NOMO-1 treated with dmso at 0.1 percent for 144 hours (cell line): ENCODE data around the gene CLSTN2.

Experiments used
- DNase-seq: peaks from one replicate; lab custom pipeline; 2025; ENCODE audit not compliant: unreplicated experiment; lab: John Stamatoyannopoulos, UW

Gene CLSTN2

DNA sequence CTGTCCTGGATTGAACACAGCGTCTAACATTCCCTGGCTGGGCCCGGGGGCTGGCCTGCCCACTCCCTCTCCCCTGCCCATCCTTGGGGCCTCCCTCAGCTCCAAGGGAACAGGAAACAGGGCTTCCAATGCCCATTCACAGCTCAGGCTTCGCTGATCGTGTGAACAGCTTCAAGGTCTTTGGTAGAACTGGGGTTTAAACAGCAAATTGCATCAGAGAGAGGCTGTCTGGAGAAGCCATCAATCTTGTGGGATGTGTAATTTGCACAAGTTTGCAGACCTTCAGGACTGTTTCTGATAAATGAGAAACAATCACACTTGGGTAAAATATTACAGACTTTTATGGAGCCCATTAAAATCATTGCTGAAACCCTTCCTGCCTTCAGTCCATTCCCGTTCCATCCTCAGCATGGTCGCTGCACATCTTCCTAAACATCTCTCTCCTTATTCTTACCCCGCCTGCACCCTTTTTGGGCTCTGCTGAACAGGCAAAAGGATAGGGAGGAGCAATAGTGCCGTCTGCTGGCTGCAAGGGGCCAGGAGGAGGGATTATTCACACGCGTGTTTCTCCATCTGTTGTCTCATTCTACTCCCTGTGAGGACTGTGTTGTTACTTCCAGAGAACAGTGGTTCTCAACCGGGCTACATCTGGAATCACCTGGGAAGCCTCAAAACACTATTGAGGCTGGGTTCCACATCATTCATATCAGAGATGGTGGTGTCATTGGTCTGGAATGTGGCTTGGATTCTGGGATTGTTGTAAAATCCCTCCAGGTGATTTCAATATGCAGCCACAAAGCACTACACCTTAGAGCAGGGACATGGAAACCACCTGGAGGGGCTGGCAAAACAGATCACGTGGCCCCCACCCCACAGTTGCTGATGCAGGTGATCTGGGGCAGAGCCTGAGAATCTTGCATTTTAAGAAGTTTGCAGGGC, 116.3 kb downstream of the CLSTN2 start:
- DNase-seq = peak; percentile 27

DNA sequence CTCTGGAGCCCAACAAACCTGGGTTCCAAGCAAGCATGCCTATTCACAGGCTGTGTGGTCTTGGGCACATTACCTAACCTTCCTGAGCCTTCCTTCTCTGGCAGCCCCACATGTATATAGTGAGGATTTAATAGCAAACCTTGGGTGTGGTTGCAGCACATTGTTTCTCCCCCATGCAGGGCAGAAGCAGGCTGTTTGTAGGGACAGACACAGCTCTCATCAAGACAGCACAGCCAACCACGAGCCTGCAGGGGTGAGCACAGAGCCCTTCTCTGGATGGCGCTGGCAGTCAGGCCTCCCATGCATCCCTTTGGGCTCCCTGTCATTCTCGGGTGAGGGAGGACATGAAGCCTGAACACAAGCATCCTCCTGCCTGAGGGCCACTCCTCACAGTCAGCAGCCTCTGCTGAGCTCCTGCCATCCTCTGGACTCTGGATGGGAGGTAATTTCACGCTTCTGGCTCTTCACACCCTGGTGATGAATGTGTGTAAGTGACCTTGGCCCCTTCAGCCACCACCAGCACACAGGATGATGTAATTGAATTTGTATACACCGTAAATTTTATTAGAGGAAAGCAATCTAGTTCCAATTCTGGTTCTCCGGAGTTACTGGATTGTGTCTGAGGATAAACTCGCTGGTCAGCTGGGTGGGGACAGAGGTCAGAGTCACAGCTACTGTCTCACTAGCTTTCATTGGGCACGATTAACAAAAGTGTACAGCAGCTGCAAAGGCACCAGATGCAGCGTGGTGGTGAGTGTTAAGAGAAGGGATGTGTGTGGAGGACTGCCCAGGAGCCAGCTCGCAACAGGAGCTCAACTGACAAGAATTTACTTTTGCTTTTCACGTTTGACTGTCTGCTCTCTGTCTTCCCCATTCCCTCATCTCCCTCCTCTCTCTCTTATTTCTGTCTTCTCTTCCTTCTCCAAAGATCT, 118.1 kb downstream of the CLSTN2 start:
- DNase-seq = no peak

DNA sequence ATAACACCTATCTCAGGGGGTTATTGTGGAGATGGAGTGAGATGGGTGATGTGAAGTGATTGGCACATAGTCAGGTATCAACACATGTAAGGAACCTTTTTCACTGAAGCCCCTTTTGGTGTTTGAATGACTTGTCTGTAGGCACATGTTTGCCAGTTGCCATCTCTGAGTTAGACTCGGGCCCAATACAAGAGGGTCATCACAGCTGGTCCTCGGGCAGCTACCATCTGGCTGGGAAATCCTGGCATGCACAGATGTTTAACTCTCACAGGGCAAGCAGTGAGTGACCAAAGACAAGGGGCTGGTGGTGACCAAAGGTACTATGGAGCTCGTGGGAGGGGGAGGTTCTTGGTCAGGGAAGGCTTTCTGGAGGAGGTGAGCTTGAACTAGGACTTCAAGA, 118.8 kb downstream of the CLSTN2 start:
- DNase-seq = no peak

DNA sequence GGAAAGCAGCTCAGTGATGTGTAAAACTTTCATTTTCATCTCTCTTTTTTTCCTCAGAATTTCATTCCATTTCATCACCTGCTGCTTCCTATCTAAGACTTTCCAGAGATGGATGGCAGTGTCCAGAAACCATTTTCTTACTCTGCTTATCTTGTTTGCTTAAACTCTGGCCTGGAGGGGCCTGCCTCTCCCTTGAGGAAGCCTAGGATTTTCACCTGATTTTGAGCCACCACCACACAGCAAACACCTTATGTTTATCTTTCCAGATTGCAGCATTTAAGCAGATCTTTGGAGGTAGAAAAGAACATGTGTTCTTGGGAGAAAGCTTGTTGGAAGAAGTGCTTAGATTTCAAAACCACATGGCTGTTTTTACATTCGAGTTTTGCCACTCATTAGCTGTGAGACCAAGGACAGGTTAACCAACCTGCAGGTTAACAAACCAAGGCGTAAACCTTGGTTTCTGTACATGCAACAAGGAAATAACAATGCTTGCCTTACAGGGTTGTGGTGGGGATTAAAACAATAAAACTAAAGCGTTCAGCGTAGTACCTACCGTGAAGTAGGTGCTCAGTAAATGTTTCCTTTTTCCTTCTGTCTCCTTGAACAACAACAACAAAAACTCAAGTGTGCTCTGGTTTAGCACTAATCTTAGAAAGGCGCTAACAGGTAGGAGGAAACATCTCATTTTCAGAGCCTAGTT, 120.3 kb downstream of the CLSTN2 start:
- DNase-seq = no peak

DNA sequence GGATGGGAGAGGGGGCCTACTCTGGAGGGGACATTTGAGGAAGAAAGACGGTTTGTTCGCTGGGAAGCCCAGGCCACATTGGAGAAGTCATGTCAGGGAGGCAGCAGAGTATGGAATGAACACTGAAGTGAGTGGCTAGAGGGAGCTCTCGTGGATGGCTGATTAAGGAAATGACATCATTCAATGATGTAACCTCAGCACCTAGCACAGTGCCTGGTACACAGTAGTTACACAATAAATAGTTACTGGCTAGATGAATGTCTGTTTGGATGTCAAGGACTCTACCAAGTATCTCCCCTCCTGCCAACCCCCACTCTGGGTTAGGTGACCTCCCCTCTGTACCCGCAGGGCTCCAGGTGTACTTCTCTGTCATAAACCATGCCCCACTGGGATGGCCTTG, 121.1 kb downstream of the CLSTN2 start:
- DNase-seq = no peak

DNA sequence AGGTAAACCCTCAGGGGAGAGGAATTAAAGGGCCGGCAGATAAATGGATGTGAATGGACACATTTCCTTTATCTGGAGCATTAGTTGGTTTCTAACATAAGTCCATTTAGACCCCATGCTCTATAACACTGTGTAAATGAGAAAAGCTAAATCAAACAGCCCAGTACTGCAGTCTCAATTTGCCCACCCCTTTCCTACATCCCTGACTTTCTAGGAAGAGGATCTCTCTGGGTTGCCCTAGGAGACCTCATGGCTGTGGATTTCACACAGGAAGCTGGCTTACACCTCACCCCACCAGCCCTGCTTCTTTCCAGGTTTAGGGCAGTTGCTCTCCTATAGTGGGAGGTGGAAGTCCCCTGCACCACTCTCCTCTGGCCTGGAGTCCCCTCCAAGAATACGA, 126.2 kb downstream of the CLSTN2 start:
- no peak for DNase-seq

DNA sequence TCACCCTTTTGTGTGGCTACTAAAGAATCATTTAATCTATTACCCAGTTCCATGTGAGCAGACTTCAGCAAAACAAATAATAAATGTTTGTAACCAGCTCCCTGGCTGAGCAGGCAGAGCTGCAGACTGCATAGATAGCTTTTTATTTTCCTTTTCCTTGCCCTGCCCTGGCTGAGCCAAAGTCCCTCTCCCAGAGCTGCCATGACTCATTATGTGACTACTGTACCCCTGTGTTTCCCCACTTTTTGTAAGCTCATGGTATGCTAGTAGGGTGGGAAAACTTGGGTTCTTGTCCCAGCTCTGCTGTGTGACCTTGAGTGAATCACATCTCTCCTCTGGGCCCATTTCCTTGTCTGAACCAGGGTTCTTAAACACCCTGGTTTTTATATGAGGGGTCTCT, 127.5 kb downstream of the CLSTN2 start:
- no peak for DNase-seq

DNA sequence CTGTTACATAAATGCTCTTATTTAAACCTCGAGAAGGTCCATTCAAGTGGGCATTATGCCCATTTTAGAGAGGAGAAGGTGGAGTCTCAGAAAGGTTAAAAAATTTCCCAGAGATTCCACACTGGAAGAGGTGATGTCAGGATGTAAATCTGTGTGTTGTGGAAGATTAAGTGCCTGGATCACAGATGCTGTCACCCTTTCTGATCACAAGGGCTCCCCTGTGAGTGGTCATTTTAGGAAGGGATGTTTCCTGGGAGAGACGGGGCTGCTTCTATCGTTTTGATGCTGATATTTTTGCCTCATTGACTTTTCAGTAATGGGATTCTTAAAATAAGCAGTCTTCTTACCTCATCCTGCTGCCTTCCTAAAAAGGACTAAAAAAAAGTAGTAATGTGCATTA, 132.5 kb downstream of the CLSTN2 start:
- no peak for DNase-seq

DNA sequence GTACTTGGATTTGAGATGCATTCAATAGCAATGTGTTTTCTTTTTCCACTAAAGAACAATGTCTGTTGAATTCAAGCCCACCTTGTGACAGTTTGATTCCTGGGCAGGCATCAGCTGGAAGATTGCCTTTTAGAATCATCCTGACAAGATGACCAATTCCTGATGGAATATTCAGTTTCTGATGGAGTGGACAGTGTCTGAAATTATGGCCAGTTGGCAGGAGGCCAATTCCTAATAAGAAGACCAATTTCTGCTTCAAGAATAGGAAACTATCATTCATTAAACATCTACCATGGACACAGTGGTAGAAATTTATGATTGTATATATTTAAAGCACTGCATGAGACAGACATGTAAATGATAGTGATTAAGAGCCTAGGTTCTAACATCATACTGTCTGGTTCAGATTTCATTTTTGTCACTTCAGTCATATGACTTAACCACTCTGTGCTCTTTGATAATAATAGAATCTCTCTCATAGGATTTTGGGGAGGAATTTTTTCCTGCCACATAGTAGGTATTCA, 133.6 kb downstream of the CLSTN2 start:
- no peak for DNase-seq

DNA sequence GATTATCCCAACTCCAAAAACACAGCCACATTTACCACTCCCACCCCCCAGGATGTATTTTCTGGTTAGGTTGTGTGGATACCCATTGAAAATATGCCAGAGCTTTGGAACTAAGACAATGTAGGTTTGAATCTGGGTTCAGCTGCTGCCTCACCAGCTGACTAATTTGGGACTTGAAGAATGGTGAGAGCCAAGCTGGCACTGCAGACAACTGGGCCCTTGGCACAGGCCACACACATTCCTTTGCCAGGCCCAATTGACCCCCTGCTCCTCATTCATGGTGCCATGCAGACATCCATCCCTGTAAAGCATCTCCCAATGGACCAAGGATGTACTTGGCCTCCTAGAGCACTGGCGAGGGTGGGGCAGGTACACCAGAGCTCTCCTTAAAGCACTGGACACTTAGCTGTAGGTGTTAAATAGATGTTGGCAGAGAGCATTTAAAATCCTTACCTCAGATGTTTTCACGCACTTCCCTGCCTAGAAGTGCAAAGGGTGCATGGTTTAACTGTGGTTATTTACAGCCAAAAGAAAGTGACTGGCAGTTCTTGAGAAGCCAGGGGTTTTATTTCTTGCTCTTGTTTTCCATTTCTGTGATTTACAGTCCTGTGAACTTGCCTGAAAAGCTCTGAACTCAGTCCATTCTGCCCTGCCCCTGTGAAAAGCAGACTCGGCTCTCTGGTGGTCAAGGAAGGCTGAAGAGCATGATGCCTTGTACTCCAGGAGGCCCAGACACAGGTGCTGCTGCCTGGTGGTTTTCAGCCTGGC, 138.5 kb downstream of the CLSTN2 start:
- DNase-seq = no peak

DNA sequence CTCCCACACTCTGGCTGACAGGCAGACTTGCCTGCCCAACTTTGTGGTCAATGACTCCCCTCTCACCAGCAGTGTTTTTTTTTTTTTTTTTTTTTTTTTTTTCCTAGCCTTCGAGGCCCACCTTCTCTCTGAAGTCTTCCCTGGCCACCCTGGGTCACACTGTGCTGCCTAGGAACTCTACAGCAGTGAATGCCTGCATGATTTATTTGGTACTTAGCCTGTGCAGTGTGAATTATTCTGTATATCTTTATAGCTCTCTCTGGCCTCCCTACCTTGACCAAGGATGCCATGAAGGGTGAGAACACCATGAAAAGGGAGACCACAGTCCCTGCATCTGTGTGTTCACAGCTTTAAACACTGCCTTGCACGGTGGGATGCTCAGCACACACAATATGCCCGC, 141.6 kb downstream of the CLSTN2 start:
- no peak for DNase-seq

DNA sequence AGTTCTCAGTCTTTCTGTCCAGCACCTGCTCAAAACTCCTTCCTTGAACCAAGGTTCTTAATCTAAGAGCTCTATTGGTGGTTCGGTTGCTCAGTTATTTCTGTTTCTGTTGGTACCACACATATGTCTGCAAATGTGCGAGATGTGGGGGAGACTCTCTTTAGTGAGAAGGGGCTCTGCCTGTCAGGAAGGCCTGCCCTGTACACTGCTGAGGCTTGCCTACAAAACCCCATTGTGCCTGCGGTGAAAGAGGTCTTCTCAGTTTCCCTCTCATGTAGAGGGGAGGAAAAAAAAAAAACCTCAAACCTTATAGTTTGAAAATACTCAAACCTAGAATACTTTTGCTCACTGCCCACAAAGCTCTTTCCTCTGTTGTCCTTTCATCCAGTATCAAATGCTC, 142.4 kb downstream of the CLSTN2 start:
- DNase-seq = no peak

DNA sequence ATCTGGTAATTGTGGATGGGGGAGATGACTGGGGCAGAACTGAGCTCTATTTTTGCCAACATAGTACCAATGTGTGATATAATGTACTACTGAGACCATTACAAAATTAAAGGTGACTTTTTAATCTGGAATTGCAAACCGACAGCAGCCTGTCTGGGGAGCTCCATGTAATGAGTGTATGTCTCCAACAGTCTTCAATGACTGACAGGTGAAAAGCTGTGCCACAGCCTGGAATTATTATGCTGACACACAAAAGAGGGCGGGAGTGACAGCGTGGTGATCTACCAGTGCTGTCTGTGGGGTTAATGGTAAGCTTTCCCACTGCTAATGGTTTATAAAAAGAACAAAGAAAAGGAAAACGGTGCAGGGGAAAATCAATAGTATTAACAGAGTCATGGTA, 143.4 kb downstream of the CLSTN2 start:
- DNase-seq = no peak

DNA sequence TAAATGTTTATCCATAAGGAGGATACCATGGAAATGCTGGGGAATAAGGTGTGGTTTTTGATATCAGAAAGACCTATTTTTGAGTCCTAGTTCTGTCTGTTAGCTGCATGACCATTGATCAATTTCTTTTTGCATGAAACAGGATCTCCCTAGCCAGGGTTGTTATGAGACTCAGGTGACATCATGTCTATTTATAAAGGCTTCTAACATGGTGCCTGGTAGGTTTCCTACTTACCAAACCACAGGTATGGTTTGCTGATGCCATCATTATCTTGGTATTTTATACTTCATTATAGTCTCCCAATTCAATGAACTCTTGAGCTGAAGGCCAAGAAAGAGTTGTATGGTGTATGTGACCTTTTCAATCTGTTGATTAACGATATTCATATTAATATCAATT, 144.0 kb downstream of the CLSTN2 start:
- no peak for DNase-seq

DNA sequence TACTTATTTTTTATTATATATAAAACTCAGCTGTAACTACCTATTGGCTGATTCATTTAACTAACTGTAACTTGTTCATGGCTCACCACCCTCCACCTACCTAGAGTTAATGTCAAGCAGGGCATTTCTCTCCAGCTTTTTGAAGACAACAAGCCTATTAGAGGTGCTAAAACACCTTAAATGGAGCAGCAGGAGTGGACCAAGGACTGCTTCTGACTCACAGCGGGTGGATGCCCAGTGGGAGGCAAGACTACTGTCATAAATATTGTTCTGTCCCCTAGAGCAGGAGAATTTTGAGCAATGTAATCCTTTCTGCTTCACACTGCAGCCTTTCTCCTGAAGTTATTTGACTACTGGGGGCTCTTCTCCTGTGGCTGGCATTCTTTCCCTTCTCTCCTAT, 146.9 kb downstream of the CLSTN2 start:
- no peak for DNase-seq

DNA sequence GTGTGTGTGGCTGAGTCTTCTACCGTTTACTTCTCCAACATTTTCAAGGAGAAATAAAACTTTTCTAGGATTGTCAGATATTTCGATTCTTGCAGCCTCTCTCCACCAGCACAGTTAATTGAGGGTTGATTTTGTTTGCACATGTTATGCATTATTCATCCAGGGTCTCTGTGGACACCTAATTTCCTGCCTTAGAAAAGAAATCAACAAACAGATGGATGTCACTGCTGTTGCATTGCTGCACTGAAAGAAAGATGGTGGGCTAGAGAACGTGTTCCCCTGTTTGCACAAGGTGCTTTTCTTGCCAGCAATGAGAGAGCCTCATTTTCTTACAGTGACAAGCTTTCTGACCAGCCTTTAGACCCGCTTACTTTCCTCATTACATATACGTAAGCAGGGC, 150.0 kb downstream of the CLSTN2 start:
- DNase-seq = no peak

DNA sequence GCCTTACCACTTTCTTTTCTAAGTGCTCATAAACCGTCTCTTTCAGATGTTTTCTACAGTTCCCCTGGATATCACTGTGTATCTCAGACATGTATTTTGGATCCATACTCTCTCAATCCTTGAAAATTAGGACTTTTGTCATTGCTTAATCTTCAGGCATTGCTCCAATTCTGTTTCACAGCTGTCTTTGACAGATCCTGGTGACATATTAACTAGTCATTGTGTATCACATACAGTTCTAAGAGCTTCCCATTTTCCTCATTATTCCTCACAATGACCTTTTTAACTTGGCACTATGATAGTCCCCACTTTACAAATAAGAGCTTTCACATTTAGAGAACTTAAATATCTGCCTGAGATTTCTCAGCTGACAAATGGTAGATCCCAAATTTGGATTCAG, 151.7 kb downstream of the CLSTN2 start:
- DNase-seq = no peak

DNA sequence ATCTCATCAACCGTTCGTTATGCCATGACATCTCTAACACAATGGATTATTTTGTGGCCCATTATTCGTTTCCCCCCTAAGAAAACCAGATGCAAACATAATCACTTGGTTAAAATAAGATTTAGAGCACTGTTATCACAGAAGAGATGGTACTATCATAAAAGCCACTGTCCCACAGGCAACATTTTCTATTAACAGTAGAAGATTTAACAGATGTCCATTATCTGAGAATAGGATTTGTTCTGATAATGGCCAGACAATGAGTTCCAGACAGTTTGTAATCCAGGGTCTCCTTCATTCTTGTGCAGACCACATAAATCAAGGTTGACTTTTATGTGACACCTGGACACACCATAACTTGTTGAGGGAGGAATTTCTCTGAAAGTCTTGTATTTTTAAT, 153.1 kb downstream of the CLSTN2 start:
- DNase-seq = no peak

DNA sequence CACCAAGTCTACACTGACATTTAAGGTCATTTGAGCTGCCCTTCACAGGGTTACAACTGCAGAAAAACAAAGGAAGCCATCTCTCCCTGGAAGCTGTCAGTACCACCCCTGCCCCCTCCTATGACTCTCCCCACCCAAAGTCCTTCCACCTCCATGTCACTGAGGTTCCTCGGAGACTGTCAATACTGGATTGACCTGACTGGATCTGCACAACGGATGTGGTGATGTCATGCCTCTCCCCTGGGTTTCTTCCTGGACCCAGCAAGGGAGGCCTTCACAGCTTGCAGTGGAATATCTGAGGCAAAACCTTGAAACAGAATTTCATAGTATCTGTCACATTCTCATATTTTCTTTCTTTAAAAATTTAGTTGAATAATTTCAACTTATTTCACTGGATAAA, 153.5 kb downstream of the CLSTN2 start:
- DNase-seq = no peak

DNA sequence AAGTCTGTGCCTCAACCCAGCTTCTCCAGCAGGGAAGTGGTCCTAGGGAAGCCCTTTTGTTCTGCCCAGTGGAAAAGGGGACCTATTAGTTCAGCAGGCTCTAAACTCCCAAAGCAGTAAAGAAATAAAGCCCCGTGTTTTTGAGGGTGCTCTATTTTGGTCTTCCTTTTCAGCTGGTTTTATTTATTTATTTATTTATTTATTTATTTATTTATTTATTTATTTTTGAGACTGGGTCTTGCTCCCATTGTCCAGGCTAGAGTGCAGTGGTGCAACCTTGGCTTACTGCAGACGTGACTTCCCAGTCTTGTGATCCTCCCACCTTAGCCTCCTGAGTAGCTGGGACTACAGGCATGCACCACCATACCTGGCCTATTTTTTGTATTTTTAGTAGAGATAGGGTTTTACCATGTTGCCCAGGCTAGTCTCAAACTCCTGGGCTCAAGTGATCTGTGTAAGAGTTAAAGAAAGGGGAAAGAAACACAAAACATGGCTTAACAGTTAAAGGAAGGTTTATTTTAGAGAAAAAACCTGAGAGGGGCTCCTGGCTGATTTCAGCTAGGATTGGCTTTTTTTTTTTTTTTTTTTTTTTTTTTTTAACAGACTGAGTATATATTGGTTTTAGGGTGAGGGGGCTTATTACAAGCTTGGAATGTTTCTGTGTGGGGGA, 154.6 kb downstream of the CLSTN2 start:
- DNase-seq = no peak
